Islet of Langerhans (tissue), 1 donor: ENCODE data around the gene HRG.

ENCODE experiments used
- FAIRE-seq: peaks from one replicate; lab custom pipeline; 2011; peaks lifted over from hg19 to GRCh38; lab: Jason Lieb, UNC

The HRG gene

DNA sequence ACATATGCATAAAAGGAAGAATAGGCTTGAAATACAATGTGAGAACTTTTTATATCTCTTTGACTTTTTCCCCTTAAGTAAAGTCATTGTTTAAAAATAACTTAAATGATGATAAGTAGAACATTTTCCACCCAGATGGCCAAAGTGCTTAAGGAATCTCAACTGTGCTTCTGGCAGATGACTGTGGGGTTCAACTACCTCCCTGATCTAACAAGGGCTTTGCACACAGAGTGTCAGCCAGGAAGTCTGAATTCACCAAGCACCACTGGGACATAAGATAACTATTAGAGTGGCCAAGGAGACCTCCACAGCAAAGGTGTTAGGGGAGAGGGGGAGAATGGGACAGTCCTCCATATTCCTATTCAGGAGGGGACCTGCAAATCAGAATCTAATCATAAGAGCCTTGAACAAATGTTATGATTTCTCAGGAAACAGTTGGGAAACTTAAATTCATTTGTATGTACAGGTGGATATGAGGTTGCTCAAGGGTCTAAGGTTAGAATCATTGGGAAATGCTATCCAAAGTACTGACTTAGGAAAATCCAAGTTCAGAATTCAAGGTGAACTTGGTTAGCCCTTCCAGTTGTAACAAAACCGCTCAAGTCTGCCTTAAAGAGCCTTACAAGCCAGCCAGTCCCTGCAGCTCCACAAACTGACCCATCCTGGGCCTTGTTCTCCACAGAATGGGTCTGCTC, 25.9 kb upstream of the HRG start, which contains the start of gene FETUB:
Gene FETUB, plus strand, starts transcription at position 622 of the 695 bp plus-strand sequence. Its CDS starts 62 bp downstream, at position 684.
- FAIRE-seq: no peak

DNA sequence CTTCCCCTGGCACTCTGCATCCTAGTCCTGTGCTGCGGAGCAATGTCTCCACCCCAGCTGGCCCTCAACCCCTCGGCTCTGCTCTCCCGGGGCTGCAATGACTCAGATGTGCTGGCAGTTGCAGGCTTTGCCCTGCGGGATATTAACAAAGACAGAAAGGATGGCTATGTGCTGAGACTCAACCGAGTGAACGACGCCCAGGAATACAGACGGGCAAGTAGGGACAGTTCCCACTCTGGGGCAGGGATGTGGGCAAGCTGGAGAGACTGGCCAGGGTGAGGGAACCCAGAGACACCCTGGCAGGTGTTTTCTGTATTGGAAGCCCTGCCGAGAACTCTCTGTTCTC, 25.4 kb upstream of the HRG start:
- FAIRE-seq: no peak

DNA sequence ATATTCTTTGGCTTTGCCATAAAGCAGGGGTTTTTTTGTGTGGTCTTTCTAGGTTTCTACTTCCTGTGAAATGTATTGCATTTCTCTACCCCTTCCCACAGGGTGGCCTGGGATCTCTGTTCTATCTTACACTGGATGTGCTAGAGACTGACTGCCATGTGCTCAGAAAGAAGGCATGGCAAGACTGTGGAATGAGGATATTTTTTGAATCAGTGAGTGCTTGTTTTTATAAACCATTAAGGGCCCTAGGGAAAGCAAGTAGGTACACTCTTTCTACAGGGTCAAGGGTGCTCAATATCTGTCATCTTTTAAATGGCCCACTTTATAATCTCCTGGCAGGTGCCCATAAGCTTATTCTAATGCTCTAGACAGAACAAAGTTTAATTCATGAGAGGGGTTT, 24.9 kb upstream of the HRG start:
- FAIRE-seq: no peak

DNA sequence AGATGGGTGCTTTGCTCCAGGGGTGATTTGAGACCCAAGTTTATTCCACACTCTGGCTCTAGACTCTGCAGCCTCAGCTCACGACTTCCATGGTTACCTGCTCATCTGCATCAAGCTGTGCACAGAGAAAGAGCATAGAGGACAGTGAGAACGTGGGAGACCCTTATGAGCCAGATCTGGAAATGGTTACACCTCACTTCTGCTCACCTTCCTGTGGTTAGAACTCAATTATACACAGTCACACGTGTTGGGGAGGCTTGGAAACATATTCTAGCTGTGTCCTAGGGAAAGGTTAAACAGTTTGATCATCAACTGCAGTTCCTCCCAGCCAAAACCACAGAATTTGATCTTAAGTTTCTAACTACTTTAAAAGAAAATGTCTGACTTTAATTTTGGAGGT, 23.8 kb upstream of the HRG start:
- FAIRE-seq: no peak

DNA sequence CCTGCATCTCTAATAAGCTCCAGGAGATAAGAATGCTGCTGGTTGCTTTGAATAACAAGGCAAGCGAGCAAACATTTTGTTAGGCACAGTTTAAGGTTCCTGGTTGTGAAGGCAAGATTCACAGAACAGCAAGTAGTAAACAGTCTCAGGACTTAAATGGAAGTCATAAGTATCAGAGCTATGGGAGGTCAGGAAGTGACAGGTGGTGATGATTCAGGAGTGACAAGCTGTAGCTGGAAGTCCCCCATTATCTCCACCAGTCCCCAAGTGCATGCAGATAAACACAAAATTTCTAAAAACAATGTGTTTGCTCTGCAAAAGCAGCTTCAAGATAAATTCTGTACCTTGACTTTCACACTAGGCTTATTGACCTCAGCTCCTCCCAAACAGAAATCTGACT, 22.3 kb upstream of the HRG start:
- no peak for FAIRE-seq

DNA sequence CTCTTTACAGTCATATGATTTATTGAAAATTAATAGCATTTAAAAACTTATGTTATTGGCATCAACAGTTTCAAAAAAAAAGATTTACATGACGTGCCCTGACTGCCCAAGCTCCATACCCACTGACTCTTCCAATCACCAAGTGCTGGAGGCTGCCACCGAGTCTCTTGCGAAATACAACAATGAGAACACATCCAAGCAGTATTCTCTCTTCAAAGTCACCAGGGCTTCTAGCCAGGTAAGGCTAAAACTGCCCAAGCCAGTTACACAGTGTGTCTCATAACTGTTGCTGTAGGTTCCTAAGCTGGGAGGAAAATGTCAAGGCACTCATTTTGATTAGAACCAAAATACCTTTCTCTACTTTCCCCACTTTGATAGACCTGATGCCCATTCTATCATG, 21.1 kb upstream of the HRG start:
- no peak for FAIRE-seq

DNA sequence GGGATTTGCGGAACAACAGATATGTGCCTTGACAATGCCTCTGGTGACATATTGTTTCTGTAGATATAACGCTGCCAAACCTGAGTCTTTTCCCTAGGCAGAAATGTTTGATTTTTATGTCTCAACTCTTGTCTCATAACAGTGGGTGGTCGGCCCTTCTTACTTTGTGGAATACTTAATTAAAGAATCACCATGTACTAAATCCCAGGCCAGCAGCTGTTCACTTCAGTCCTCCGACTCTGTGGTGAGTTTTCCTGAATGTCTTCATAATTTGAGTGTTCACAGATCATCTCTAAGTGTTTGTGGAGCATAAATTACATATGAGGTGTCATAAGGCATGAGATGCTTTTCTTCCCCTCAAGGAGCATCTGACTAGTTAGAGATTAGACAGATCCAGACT, 19.7 kb upstream of the HRG start:
- FAIRE-seq: no peak

DNA sequence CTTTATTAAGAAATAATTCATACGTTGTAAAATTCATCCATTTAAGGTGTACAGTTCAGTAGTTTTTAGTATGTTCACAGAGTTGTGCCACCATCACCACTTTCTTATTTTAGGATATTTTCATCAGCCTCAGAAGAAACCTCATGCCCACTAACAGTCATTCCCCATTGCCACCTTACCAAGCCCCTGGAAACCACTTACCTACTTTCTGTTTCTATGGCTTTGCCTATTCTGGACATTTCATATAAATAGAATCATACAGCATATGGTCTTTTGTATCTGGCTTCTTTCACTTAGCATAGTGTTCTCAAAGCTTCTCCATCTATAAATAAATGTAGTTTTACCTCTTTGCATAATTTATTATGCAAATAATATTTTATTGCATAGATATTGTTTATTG, 19.0 kb upstream of the HRG start:
- no peak for FAIRE-seq

DNA sequence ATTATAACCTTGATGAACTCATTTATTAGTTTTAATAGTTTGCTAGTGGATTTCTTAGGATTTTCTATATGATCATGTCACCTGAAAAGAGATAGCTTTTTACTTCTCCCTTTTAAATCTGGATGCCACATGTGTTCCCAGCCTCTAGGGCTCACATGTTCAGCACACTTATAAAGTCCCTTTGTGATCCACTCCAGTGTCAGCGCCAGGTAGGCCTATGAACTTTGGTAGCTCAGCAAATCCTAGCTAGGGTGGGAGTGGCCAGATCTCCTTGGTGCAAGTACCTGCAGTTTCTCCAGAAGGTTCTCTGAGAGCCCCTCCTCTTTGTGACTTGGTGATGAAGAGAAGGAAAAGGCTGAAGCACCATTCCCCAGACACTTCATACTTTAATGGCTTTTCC, 17.0 kb upstream of the HRG start:
- FAIRE-seq: no peak

DNA sequence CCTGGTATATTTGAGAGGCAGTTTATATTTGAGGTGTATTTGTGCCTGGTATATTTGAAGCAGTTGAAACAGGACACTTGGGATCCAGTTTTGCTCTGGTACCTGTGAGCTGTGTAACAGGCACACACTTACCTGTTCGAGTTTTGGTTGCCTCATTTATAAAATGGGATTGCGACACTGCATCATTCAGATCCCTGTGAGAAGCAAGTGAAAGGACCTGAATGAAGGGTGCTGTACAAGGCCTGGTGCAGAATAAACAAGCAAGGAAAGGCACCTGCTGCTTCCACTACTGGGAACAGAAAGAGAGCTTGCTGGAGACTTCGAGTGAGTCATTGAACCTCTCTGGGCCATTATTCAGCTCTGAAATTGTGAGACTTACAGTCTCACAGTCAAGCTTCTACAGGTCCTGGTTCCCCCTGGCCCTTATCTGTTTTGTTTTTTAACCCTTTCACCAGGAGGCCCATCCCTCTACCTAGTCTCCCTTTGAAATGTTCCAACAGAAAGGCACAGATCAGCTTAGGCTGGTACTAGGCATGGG, 14.1 kb upstream of the HRG start:
- FAIRE-seq: no peak

DNA sequence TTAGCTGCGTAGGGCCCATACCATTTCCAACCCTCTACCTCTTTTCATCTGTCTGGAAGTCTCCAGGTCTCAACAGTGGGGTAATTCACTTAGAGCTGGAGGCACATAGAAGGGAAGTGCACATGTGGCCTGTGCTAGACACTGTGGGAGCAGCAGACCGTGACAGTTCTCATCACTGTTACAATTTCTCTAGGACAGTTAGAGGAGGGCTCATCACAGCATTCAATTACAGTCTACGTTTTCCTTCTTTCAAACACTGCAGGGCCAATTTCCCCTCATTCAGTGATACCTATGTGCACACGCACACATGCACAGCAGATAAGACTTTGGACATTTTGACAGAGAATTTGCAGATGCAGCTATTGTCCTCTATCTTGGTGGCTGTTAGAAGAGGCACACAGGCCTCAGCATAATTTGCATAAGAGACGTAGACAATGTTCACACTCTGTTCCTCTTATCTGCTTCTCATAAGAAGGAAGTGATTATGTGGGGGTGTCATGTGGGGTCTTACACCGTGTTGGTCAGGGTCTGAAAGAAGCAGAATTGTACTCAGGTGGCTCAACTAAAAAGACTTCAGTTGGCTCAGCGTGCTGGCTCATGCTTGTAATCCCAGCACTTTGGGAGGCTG, 12.6 kb upstream of the HRG start:
- no peak for FAIRE-seq

DNA sequence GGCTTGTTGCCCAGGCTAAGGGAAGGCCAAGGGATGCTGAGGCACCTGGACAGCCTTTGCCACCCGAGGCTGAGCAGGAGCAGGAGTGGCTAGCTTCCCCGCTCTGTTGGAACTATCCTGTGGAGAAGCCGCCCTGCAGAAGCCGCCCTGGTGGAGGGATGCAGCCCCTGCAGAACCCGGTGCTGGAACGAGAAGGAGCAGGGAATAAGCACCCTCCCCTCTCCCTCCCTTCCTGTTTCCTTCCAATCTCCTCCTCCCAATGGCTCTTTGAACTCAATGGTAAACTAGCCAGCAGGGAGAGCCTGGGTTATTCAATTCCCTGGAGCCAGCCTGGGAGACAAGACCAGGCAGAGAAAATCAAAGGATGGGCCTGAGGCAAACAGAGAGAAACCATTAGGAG, 11.8 kb upstream of the HRG start:
- FAIRE-seq: no peak

DNA sequence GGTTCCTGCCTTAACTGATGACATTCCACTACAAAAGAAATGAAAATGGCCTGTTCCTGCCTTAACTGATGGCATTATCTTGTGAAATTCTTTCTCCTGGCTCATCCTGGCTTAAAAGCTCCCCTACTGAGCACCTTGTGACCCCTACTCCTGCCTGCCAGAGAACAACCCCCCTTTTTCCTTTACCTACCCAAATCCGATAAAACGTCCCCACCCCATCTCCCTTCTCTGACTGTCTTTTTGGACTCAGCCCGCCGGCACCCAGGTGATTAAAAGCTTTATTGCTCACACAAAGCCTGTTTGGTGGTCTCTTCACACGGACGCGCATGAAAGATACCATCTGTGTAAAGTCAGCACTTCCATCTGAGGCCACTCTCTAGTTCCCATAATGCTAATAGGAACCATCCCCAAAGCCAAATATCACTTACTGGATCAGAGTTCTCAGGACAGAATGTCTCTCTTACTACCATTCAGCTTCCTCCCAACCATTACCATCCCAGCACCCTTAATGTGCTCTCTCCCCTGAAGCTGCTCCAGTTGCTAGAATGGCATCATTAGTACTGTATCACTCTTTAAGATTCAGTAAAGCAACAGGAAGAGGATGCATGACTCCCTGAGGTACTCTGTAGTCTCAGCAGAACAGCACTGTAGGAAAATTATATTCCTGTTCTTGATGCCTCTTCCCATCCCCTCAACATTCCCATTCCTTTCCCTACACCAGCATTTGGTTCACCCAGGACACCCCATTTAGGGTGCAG, 2.3 kb upstream of the HRG start:
- FAIRE-seq: no peak

DNA sequence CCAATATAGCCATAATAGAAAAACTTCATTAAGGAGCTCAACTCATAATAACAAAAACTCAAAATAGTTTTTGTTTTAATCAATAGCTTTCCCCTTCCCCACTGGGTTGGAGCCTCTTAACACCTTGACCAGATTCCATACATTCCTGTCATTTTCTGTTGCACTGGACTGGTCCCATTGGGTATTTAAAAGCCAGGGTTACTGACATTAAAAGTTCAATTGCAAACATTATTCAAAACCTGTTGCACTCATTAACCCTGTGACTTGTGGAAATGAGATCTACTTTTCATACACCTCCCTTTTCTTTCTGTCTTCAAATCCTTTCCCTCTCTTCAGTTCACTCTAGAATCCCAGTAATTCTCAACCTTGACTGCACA, 1.7 kb upstream of the HRG start:
- FAIRE-seq: no peak

DNA sequence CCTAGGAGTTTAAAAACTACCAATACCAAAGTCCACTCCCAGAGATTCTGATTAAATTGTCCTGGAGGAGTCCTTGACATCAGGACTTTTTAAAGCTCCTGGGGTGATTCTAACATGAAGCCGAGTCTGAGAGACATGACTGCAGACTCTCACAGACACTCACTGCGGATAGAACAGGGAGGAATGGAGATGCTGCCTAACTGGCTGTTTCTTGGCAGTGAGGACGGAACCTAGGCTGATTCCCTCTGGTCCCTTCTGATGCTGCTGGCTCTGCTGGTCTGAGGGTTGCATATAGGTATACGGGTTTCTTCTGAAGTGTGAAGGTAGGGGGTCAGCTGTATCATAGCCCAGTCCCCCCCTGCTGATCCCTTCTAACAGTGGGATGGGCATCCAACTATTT, 1.3 kb upstream of the HRG start:
- FAIRE-seq: no peak

DNA sequence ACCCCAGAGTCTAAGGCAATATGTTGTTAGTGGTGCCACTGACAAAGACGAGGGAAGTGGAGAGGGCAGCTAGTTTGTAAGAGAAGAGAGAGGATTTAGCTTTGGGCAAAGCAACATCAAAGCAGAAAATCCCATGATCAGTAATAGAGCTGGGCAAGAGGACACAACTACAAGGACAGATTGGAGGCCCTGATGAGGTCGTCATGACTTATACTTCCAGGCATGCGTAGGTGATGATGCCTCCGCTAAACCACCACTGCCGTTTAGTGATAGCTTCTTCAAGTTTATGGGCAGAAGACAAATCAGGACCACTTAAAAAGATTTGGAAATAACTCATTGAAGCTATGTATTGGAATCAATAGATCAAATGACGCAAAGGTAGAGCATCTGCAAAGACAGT, 2.6 kb downstream of the HRG start:
- FAIRE-seq: no peak

DNA sequence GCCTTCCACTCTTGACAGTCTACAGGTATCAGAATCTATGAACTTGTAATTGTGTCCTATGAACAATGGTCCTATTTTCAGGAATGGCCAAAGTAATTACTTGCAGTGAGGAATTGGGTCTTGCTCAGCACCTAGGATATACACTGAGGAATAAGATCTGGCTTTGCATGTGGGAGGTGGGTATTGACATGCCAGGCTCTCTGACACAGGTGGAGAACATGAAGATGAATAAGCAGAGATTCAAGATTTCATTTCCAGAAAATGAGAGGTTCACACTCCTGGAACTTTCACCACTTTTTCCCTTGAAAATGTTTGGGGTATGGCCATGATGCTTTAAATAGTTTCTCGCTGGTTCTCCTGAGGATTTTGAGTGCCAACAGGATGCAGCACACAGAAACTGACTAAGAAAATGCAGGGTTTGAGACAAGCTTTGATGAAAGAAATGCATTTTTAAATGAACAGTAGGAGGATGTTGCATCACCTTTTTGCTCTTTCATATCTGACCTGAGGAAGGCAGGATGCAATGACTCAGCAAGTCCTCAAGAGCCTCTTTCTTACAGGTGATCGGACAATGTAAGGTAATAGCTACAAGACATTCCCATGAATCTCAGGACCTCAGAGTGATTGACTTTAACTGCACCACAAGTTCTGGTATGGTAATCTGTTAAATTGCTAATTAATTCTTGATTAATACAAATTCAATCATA, 3.7 kb downstream of the HRG start:
- no peak for FAIRE-seq

DNA sequence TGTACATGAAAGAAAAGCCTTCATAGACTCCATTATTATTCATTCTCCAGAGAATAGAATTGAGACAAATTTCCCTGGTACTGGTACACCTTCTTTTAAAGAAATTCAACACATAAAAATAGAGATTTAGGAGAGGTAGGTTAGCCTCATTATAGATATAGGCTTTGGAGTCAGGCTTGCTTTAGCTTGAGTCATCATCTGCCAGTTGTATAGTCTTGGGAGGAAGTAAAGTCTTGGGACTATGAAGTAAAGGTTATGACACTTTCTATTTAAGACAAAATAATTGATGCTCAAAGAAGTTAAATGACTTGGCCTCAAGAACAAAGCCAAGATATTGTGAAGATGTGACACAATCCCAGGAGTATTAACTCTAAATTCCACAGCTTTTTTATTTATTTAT, 4.3 kb downstream of the HRG start:
- FAIRE-seq: no peak

DNA sequence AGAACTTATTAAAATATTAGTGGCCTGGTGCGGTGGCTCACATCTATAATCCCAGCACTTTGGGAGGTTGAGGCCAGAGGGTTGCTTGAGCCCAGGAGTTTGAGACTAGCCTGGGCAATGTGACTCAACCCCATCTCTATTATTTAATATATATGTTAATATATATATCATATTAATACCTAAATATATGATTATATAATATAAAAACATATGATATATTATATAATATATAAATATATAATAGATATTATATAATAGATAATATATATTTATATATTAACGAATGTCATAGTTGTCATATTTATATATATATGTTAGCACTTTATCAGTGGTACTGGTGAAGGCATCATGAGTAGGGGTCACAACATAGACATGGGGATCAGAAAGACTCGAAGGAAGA, 5.2 kb downstream of the HRG start:
- FAIRE-seq: no peak

DNA sequence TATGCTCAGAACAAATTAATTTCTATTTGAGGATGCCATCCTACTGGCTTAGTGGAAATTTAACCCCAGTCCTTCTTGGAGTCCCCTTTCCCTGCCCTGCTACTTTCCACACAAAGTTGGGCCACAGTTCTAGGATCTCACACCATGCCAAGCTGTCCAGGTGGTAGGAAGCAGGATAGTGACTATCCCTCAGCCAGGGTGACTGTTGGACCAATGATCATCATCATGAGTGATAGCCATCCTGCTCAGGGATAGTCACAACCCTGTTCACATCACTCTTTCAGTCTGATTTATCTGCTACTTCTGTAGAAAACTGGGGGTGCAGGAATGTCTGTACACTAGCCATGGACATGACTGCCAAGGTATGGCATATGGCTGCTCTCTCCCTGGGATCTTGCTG, 12.8 kb downstream of the HRG start:
- no peak for FAIRE-seq

DNA sequence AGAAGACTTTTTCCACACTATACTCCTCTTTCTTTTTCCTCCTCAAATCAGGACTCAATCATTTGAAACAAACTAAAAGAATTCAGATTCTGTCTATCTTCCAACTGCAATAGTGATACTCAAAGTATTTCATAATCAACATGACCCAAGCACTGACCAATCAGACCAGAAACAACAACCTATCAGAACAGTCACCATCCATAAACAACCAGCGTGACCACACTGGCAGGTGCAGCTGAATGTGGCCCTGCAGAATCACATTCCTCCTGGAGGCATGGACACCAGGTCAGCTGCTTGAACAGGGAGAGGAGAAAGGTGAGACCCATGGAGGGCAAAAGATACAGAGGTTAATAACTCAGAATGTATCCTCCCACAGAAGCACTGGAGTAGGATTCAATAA, 13.3 kb downstream of the HRG start:
- no peak for FAIRE-seq

DNA sequence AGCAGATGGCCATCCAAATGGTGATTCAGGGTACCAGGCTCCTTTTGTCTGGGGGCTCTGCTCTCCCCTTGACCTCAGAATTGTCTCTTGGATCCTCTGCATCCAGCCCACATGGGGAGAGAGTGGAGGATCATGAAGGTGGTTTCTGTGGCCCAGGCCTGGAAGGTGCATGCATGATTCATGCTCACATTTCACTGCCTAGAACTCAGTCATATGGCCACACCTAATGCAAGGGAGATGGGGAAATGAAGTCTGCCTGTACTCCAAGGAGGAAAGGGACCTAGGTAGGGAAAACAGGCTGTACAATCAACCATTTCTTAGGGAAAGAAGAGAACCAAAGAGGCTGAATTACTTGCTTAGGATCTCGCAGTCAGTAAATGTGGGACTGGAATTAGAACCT, 15.1 kb downstream of the HRG start:
- no peak for FAIRE-seq

DNA sequence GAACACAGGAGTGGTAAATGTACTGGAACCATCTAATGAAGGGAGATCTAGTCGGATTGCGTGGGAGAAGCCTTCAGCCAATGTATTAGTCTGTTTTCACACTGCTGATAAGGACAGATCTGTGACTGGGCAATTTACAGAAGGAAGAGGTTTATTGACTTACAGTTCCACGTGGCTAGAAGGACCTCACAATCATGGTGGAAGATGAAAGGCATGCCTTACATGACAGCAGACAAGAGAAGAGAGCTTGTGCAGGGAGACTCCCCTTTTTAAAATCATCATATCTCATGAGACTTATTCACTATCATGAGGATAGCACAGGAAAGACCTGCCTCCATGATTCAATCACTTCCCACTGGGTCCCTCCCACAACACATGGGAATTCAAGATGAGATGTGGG, 17.0 kb downstream of the HRG start:
- FAIRE-seq: no peak
